Breast epithelium (tissue), 4 donors: Measurements from ENCODE around the gene USP2. TPM values are rescaled to one million over a fixed set of nuclear protein-coding genes. Genes with fewer than 3 reads are reported as not detected.

Source experiments
- DNase-seq, 2 donors: peaks; one replicate each; pipeline ENCODE4 v3.0.0-alpha.2; 2019; ENCODE audit warnings: low spot score in 2 of 2
- H3K27ac ChIP-seq, 2 donors: fragments of 200-600 bp; sonication (generic) in 1 of 2; one replicate each; pipeline ENCODE4 v1.5.1; 2016 to 2019; ENCODE audit warnings: mild to moderate bottlenecking in 1 of 2
- H3K27me3 ChIP-seq, 2 donors: fragments of 200-600 bp; sonication (generic) in 1 of 2; one replicate each; pipeline versions ENCODE4 v1.5.1 to v1.6.0; 2017 to 2019; ENCODE audit warnings: control low read depth in 1 of 2, mild to moderate bottlenecking in 1 of 2
- H3K36me3 ChIP-seq: fragments of 200-600 bp; one replicate; pipeline ENCODE4 v1.5.1; 2019
- H3K4me1 ChIP-seq, 2 donors: fragments of 200-600 bp; sonication (generic); one replicate each; pipeline ENCODE4 v1.5.1; 2016 to 2019; ENCODE audit warnings: control low read depth in 1 of 2
- H3K4me3 ChIP-seq, 3 donors: fragments of 200-600 bp; sonication (generic); 1 replicate in 2 of 3; 2 replicates in 1 of 3; pipeline ENCODE4 v1.5.1; 2016 to 2019; ENCODE audit warnings: mild to moderate bottlenecking in 3 of 3, moderate library complexity in 2 of 3
- H3K9me3 ChIP-seq, 2 donors: fragments of 200-600 bp; sonication (generic) in 1 of 2; one replicate each; pipeline ENCODE4 v1.5.1; 2016 to 2019; ENCODE audit warnings: control low read depth in 1 of 2
- CTCF ChIP-seq, 3 donors: fragments of 450-650 bp; IDR thresholded peaks; one replicate each; pipeline ENCODE4 v1.5.1; 2016 to 2017; ENCODE audit warnings: antibody characterized with exemption in 3 of 3, mild to moderate bottlenecking in 3 of 3, moderate library complexity in 3 of 3
- POLR2A ChIP-seq: fragments of 450-650 bp; IDR thresholded peaks from one replicate; pipeline ENCODE4 v1.6.1; 2016; ENCODE audit warnings: antibody characterized with exemption, mild to moderate bottlenecking, moderate library complexity
- POLR2AphosphoS5 ChIP-seq, 3 donors: sonication (generic); formaldehyde crosslinking; IDR thresholded peaks; one replicate each; pipeline ENCODE4 v1.6.1; 2017; ENCODE audit warnings: antibody characterized with exemption in 3 of 3
- intact Hi-C: fragments of 100-400 bp; cut with DNase I; formaldehyde crosslinking; loops from one replicate; pipeline ENCODE4 v1.15.1; 2023; ENCODE audit warnings: low total_unique reads
- total RNA-seq, 3 donors: library from RNA; depleted of rRNA; stranded (reverse); fragments of >200 nt; gene quantifications; one replicate each; pipeline ENCODE4 v1.1.0, GENCODE V29; 2016

USP2 gene
- total RNA-seq, 3 donors from 2014 or later, result 0.48 to 3.8 (median 2.0) TPM

GRCh38 chr11:119382101-119382500 lies 611 bp upstream of the USP2 start:
- intact Hi-C loops, result no loop called here
- Histone ChIP-seq H3K9me3 (no peaks in the 10 kb centered on the region), H3K4me1 (peaks cover 0 to 16% of the 10 kb centered on the region in 2 donors), H3K27ac (peak overlapping the region; percentile 41 to 89), H3K36me3 (no peaks in the 10 kb centered on the region), H3K4me3 (peak overlapping the region; percentile 43 to 68 (median 55)), H3K27me3 (no peaks in the 10 kb centered on the region)
- TF ChIP-seq POLR2AphosphoS5 (IDR thresholded peaks at IDR 0.05) (no peak), POLR2A (no peak), CTCF (IDR thresholded peaks at IDR 0.05) (no peak)
- peak in 1 of 2 donors; percentile 35 for DNase-seq

- H3K9me3 ChIP-seq, result no peaks in the 10 kb centered on the region
- H3K27me3 ChIP-seq, result no peaks in the 10 kb centered on the region
- intact Hi-C loops, result no loop called here
These were observed 686 bp downstream of the USP2 start for GRCh38 chr11:119380827-119381180.

GRCh38 chr11:119380160-119380826 lies 1.2 kb downstream of the USP2 start:
- DNase-seq, result peak in 1 of 2 donors; percentile 46
- H3K27me3 ChIP-seq, result no peaks in the 10 kb centered on the region
- no peaks in the 10 kb centered on the region for H3K36me3 ChIP-seq
- intact Hi-C loops, result no loop called here
- TF ChIP-seq POLR2A (no peak), CTCF (IDR thresholded peaks at IDR 0.05) (no peak), POLR2AphosphoS5 (IDR thresholded peaks at IDR 0.05) (no peak)
- peaks cover 9 to 34% of the 10 kb centered on the region in 2 donors for H3K4me1 ChIP-seq
- H3K4me3 ChIP-seq, result peak overlapping the region in 2 of 3 donors; percentile 55 to 68
- peak overlapping the region in 1 of 2 donors; percentile 83 for H3K27ac ChIP-seq
- H3K9me3 ChIP-seq, result no peaks in the 10 kb centered on the region

More at GRCh38 chr11:119380827-119381180, 686 bp downstream of the USP2 start:
- peak in 1 of 2 donors; percentile 47 for DNase-seq
- peak overlapping the region; percentile 83 to 89 for H3K27ac ChIP-seq
- TF ChIP-seq CTCF (IDR thresholded peaks at IDR 0.05) (no peak), POLR2A (no peak), POLR2AphosphoS5 (IDR thresholded peaks at IDR 0.05) (no peak)
- H3K36me3 ChIP-seq, result no peaks in the 10 kb centered on the region
- peak overlapping the region; percentile 43 to 68 (median 55) for H3K4me3 ChIP-seq
- peaks cover 4 to 29% of the 10 kb centered on the region in 2 donors for H3K4me1 ChIP-seq

- DNase-seq, result peak in 1 of 2 donors; percentile 34
- peaks cover 21 to 39% of the 10 kb centered on the region in 2 donors for H3K4me1 ChIP-seq
- TF ChIP-seq CTCF (IDR thresholded peaks at IDR 0.05), result no peak
- no peak for TF ChIP-seq POLR2A
- TF ChIP-seq POLR2AphosphoS5 (IDR thresholded peaks at IDR 0.05), result no peak
- no peaks in the 10 kb centered on the region for H3K9me3 ChIP-seq
- intact Hi-C loops, result no loop called here
- peak overlapping the region in 1 of 2 donors; percentile 93 for H3K27ac ChIP-seq
- H3K4me3 ChIP-seq, result no peak overlapping the region
- H3K27me3 ChIP-seq, result no peaks in the 10 kb centered on the region
- H3K36me3 ChIP-seq, result no peaks in the 10 kb centered on the region
These were observed 2.5 kb downstream of the USP2 start for GRCh38 chr11:119378851-119379465.
